ENCODE results near the gene KCND2.
"Not testable (repeated sequence)": the region's sequence is repeated elsewhere in the genome, so short reads cannot be mapped to it uniquely, and the experiment has no call there.

The KCND2 gene

GRCh38 chr7:120502132-120502531, 229.2 kb downstream of the KCND2 start:
- no peak for DNase-seq (ENCODE audit: low read depth in 2 of 2)

- no peak for DNase-seq (ENCODE audit: low read depth in 2 of 2)
Observed at GRCh38 chr7:120502825-120503224, 229.8 kb downstream of the KCND2 start.

- DNase-seq (ENCODE audit: low read depth in 2 of 2) = no peak
Observed at GRCh38 chr7:120504386-120504785, 231.4 kb downstream of the KCND2 start.

- no peak for DNase-seq (ENCODE audit: low read depth in 2 of 2)
Observed at GRCh38 chr7:120505770-120506169, 232.8 kb downstream of the KCND2 start.

- DNase-seq (ENCODE audit: low read depth in 2 of 2) = no peak
Observed at GRCh38 chr7:120512701-120513100, 239.7 kb downstream of the KCND2 start.

GRCh38 chr7:120519224-120519623, 246.2 kb downstream of the KCND2 start:
- no peak for DNase-seq (ENCODE audit: low read depth in 2 of 2)

- no peak for DNase-seq (ENCODE audit: low read depth in 2 of 2)
Observed at GRCh38 chr7:120521761-120522737, 249.1 kb downstream of the KCND2 start.

GRCh38 chr7:120523985-120524384, 251.0 kb downstream of the KCND2 start:
- no peak for DNase-seq (ENCODE audit: low read depth in 2 of 2)

- no peak for DNase-seq (ENCODE audit: low read depth in 2 of 2)
Observed at GRCh38 chr7:120526902-120527509, 254.0 kb downstream of the KCND2 start.

GRCh38 chr7:120529736-120530135, 256.8 kb downstream of the KCND2 start:
- no peak for DNase-seq (ENCODE audit: low read depth in 2 of 2)

- DNase-seq (ENCODE audit: low read depth in 2 of 2) = no peak
Observed at GRCh38 chr7:120538335-120538734, 265.4 kb downstream of the KCND2 start.

- DNase-seq (ENCODE audit: low read depth in 2 of 2) = no peak
Observed at GRCh38 chr7:120539321-120539720, 266.3 kb downstream of the KCND2 start.

GRCh38 chr7:120547605-120548004, 274.6 kb downstream of the KCND2 start:
- no peak for DNase-seq (ENCODE audit: low read depth in 2 of 2)

- DNase-seq (ENCODE audit: low read depth in 2 of 2) = no peak
Observed at GRCh38 chr7:120550494-120551048, 277.6 kb downstream of the KCND2 start.

- no peak for DNase-seq (ENCODE audit: low read depth in 2 of 2)
Observed at GRCh38 chr7:120553491-120553890, 280.5 kb downstream of the KCND2 start.

GRCh38 chr7:120554960-120555571, 282.1 kb downstream of the KCND2 start:
- no peak for DNase-seq (ENCODE audit: low read depth in 2 of 2)

- DNase-seq (ENCODE audit: low read depth in 2 of 2) = no peak
Observed at GRCh38 chr7:120564145-120564544, 291.2 kb downstream of the KCND2 start.

- DNase-seq (ENCODE audit: low read depth in 2 of 2) = no peak
Observed at GRCh38 chr7:120567204-120567603, 294.2 kb downstream of the KCND2 start.

- not testable (repeated sequence) for DNase-seq (ENCODE audit: low read depth in 2 of 2)
Observed at GRCh38 chr7:120578657-120579056, 305.7 kb downstream of the KCND2 start.

GRCh38 chr7:120582916-120583315, 309.9 kb downstream of the KCND2 start:
- no peak for DNase-seq (ENCODE audit: low read depth in 2 of 2)

GRCh38 chr7:120583899-120584586, 311.1 kb downstream of the KCND2 start:
- no peak for DNase-seq (ENCODE audit: low read depth in 2 of 2)

GRCh38 chr7:120586571-120586970, 313.6 kb downstream of the KCND2 start:
- no peak for DNase-seq (ENCODE audit: low read depth in 2 of 2)
